Smooth muscle cell (in vitro differentiated cells): ENCODE results near the gene RNF44. TPM values are rescaled to one million over a fixed set of nuclear protein-coding genes. Genes with fewer than 3 reads are reported as not detected.

ENCODE experiments used
- DNase-seq: peaks from one replicate; lab custom pipeline; 2025; ENCODE audit not compliant: unreplicated experiment; lab: John Stamatoyannopoulos, UW
- H2AFZ ChIP-seq: fragments of 200-600 bp; sonication (generic); 2 replicates; pipeline ENCODE4 v1.6.0; 2016; ENCODE audit warnings: antibody characterized with exemption, low read depth, mild to moderate bottlenecking
- H3F3A ChIP-seq: fragments of 200-600 bp; sonication (generic); 2 replicates; pipeline ENCODE4 v1.6.0; 2017; ENCODE audit warnings: antibody characterized with exemption, low read depth
- H3K27ac ChIP-seq: fragments of 200-600 bp; sonication (generic); 2 replicates; pipeline ENCODE4 v1.5.1; 2016; ENCODE audit warnings: low read depth, mild to moderate bottlenecking
- H3K27me3 ChIP-seq: fragments of 200-600 bp; sonication (generic); 2 replicates; pipeline ENCODE4 v1.6.1; 2016; ENCODE audit warnings: low read depth, mild to moderate bottlenecking
- H3K36me3 ChIP-seq: fragments of 200-600 bp; sonication (generic); 2 replicates; pipeline ENCODE4 v1.5.1; 2016; ENCODE audit warnings: low read depth
- H3K4me1 ChIP-seq: fragments of 200-600 bp; sonication (generic); 2 replicates; pipeline ENCODE4 v1.5.1; 2016; ENCODE audit warnings: low read depth
- H3K4me2 ChIP-seq: fragments of 200-600 bp; sonication (generic); 2 replicates; pipeline ENCODE4 v1.6.0; 2016; ENCODE audit warnings: mild to moderate bottlenecking
- H3K4me3 ChIP-seq: fragments of 200-600 bp; sonication (generic); 2 replicates; pipeline ENCODE4 v1.5.1; 2016; ENCODE audit warnings: mild to moderate bottlenecking
- H3K79me2 ChIP-seq: fragments of 200-600 bp; sonication (generic); 2 replicates; pipeline ENCODE4 v1.6.0; 2016; ENCODE audit warnings: low read depth, mild to moderate bottlenecking
- H3K9ac ChIP-seq: fragments of 200-600 bp; sonication (generic); 2 replicates; pipeline ENCODE4 v1.6.0; 2016; ENCODE audit warnings: low read depth
- H3K9me3 ChIP-seq: fragments of 200-600 bp; sonication (generic); replicated peaks from 2 replicates; pipeline ENCODE4 v1.5.1; 2016; ENCODE audit warnings: low read depth
- H4K20me1 ChIP-seq: fragments of 200-600 bp; sonication (generic); 2 replicates; pipeline ENCODE4 v1.6.0; 2016; ENCODE audit warnings: low read depth
- WGBS: methylation state at CpG from one replicate; pipeline ENCODE4 v1.1.7; 2016; ENCODE audit warnings: low lambda C conversion rate; 5-methylcytosine and 5-hydroxymethylcytosine counted together
- polyA plus RNA-seq: library from polyadenylated mRNA; unstranded; fragments of >200 nt; fragmentation: Nextera tagmentation; extraction: Ambion mirVana; gene quantifications from 2 replicates; pipeline ENCODE4 v1.2.1, GENCODE V29; 2016
- total RNA-seq: library from RNA; depleted of rRNA; stranded (reverse); fragments of >200 nt; gene quantifications from 2 replicates; pipeline ENCODE4 v1.2.3, GENCODE V29; 2014
- TF ChIP-seq, protein P1 (sequence below): fragments of 200-600 bp; sonication (generic); IDR thresholded peaks from 2 replicates; pipeline ENCODE4 v1.5.1; 2017; ENCODE audit warnings: borderline replicate concordance, mild to moderate bottlenecking, antibody characterized with exemption; ENCODE audit not compliant: insufficient read depth, poor library complexity, severe bottlenecking

RNF44 gene
- total RNA-seq (5.7 and 9.0 TPM in 2 replicates), polyA plus RNA-seq (6.8 and 8.9 TPM in 2 replicates)

DNA sequence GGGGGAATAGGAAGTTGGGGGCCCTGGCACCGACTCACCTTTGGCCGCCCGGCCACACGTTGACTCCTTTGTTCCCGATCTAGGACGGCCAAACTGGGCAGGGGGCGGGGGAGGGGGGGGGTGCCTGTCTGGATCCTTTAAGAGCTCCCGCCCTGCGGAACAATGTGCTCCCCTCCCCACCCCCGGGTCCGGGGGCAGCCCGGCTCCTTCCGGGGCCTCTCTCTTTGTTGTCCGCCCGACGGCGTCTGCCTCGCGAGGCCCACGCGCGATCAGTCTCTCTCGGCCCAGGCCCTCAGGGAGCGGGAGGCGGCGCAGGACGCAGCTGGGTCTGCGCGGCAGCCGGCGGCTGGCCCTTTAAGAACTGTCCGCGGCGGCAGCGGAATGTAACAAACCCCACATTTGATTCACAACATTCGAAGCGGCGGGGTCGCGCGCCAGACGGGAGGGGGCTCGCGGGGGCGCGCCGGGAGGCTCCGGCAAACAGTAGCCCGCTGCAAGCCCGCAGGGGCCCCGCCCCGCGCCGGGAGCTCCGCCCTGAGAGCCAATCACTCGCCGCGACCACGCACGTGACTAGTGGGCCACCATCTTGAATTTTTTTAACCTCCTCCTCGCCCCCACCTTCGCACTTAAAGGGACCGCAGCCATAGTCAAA, at the start of gene RNF44:
RNF44 (minus strand) TSS at position 501 of the 652 bp plus-strand sequence. CDS start 4,930 bp downstream, outside the sequence.
- Histone ChIP-seq H3K36me3 (no peaks in the 10 kb centered on the region), H3K4me3 (peak within 1 kb of the TSS; percentile 92), H3F3A (no peaks in the 10 kb centered on the region), H3K79me2 (peaks cover 42% of the 10 kb centered on the region), H2AFZ (peak within 1 kb of the TSS; percentile 96), H3K27ac (peak within 1 kb of the TSS; percentile 97), H4K20me1 (peaks cover 44% of the 10 kb centered on the region), H3K27me3 (no peaks in the 10 kb centered on the region), H3K4me2 (peak within 1 kb of the TSS; percentile 100), H3K9me3 (no peaks in the 10 kb centered on the region), H3K4me1 (peaks cover 27% of the 10 kb centered on the region), H3K9ac (peak within 1 kb of the TSS; percentile 95)
- WGBS: under 1% methylated on average over 24 of the region's 63 CpGs
- peak; percentile 91 for DNase-seq
- TF ChIP-seq, protein P1, sequence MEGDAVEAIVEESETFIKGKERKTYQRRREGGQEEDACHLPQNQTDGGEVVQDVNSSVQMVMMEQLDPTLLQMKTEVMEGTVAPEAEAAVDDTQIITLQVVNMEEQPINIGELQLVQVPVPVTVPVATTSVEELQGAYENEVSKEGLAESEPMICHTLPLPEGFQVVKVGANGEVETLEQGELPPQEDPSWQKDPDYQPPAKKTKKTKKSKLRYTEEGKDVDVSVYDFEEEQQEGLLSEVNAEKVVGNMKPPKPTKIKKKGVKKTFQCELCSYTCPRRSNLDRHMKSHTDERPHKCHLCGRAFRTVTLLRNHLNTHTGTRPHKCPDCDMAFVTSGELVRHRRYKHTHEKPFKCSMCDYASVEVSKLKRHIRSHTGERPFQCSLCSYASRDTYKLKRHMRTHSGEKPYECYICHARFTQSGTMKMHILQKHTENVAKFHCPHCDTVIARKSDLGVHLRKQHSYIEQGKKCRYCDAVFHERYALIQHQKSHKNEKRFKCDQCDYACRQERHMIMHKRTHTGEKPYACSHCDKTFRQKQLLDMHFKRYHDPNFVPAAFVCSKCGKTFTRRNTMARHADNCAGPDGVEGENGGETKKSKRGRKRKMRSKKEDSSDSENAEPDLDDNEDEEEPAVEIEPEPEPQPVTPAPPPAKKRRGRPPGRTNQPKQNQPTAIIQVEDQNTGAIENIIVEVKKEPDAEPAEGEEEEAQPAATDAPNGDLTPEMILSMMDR: no peak

DNA sequence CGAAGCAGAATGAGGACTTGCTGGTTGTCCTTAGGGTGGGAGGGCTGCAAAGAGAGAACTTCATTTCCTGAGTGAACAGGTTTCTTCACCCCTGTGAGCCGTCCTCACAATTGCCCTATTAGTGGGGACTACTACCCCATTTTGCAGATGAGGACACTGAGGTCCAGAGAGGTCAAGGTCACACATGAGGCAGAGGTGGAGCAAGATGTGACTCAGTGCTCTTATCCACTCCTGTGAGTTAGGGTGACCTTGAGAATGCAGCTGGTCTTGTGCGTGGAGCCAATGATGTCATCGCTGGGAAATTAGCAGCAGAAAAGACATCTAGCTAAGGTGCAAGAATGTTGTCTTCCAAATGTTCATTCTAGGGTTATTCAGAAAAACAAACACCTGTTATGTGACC, 45.9 kb upstream of the RNF44 start:
- 83% methylated on average over 4 of the region's 4 CpGs for WGBS
- Histone ChIP-seq H3K27ac (no peak overlapping the region), H3K9me3 (no peaks in the 10 kb centered on the region), H3K9ac (no peak overlapping the region), H2AFZ (no peak overlapping the region), H3K4me2 (no peak overlapping the region), H3F3A (no peaks in the 10 kb centered on the region), H4K20me1 (no peaks in the 10 kb centered on the region), H3K36me3 (no peaks in the 10 kb centered on the region), H3K79me2 (no peaks in the 10 kb centered on the region), H3K4me1 (no peaks in the 10 kb centered on the region), H3K4me3 (no peak overlapping the region), H3K27me3 (no peaks in the 10 kb centered on the region)
- TF ChIP-seq, protein P1: no peak
- DNase-seq: no peak

DNA sequence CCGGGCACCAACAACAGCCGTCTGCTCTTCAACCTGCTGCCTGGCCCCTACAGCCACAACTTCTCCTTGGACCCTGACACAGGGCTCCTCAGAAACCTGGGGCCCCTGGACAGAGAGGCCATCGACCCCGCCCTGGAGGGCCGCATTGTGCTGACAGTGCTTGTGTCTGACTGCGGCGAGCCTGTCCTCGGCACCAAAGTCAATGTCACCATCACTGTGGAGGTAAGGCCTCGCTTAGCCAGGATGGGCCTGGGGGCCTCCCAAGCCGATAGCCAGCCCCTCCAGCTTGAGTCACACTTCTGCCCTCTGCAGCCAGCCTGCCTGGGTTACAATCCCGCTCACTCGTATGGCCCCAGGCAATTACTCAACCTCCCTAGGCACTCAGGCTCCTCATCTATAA, 44.2 kb upstream of the RNF44 start:
- Histone ChIP-seq H3K79me2 (no peaks in the 10 kb centered on the region), H3K9ac (no peak overlapping the region), H3K4me1 (no peaks in the 10 kb centered on the region), H2AFZ (no peak overlapping the region), H3K27me3 (no peaks in the 10 kb centered on the region), H3K9me3 (no peaks in the 10 kb centered on the region), H3K4me3 (no peak overlapping the region), H3K27ac (no peak overlapping the region), H3F3A (no peaks in the 10 kb centered on the region), H3K4me2 (no peak overlapping the region), H4K20me1 (no peaks in the 10 kb centered on the region), H3K36me3 (no peaks in the 10 kb centered on the region)
- TF ChIP-seq, protein P1: no peak
- DNase-seq: no peak
- 88% methylated on average over 12 of the region's 12 CpGs for WGBS

DNA sequence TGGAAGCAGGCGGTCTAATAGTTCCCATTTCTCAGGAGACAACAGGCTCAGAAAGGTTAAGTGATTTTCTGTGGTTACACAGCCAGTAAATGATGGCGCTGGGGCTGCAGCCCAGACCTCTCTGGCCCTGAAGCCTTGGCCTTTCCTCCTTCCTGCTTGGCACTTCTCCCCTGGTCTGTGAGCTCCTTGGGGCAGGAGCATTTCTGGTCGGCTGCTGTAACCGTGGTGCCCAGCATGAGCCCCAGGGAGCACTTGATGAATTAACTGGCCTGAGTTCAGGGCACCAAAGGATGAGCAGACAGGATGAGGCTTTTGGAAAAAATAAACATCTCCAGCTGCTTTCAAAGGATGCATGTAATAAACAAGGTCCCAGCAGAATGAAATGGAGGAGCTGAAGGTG, 42.1 kb upstream of the RNF44 start:
- Histone ChIP-seq H3K4me1 (no peaks in the 10 kb centered on the region), H3K4me3 (no peak overlapping the region), H3K79me2 (no peaks in the 10 kb centered on the region), H3K9me3 (no peaks in the 10 kb centered on the region), H3K27me3 (no peaks in the 10 kb centered on the region), H3K4me2 (no peak overlapping the region), H3K27ac (no peak overlapping the region), H2AFZ (no peak overlapping the region), H3K36me3 (no peaks in the 10 kb centered on the region), H4K20me1 (no peaks in the 10 kb centered on the region), H3K9ac (no peak overlapping the region), H3F3A (no peaks in the 10 kb centered on the region)
- WGBS: 83% methylated on average over 4 of the region's 4 CpGs
- no peak for DNase-seq
- TF ChIP-seq, protein P1: no peak
